Stomach (tissue), 4 donors: ENCODE measurements around the gene IMPDH1.

ENCODE experiments used
- CTCF ChIP-seq, 7 experiments: fragments of 450-650 bp in 4 of 7; fragments of 200-600 bp in 3 of 7; sonication (generic) in 3 of 7; IDR thresholded peaks; one replicate each; pipeline ENCODE4 v1.5.1; 2016 to 2019; ENCODE audit warnings: antibody characterized with exemption in 7 of 7, control low read depth in 2 of 7, mild to moderate bottlenecking in 1 of 7
- POLR2A ChIP-seq, 4 donors: fragments of 450-650 bp; IDR thresholded peaks; one replicate each; pipeline ENCODE4 v1.6.1; 2016; ENCODE audit warnings: antibody characterized with exemption in 4 of 4, control low read depth in 2 of 4, mild to moderate bottlenecking in 1 of 4, moderate library complexity in 1 of 4

- TF ChIP-seq POLR2A (IDR thresholded peaks at IDR 0.05) = no peak
- TF ChIP-seq CTCF (IDR thresholded peaks at IDR 0.05) = no peak
Observed at GRCh38 chr7:128422037-128422436, 12.3 kb upstream of the IMPDH1 start.
